Suprapubic skin (tissue), 4 donors: ENCODE results near the gene SKA3. TPM values are rescaled to one million over a fixed set of nuclear protein-coding genes. Genes with fewer than 3 reads are reported as not detected.

Experiments
- DNase-seq, 2 donors: peaks; one replicate each; pipeline ENCODE4 v3.0.0-alpha.2; 2019; ENCODE audit warnings: low spot score in 2 of 2
- H3K27ac ChIP-seq: fragments of 200-600 bp; sonication (generic); one replicate; pipeline ENCODE4 v1.5.1; 2019
- H3K27me3 ChIP-seq: fragments of 200-600 bp; sonication (generic); one replicate; pipeline ENCODE4 v1.5.1; 2019
- H3K36me3 ChIP-seq: fragments of 200-600 bp; sonication (generic); one replicate; pipeline ENCODE4 v1.5.1; 2019
- H3K4me1 ChIP-seq: fragments of 200-600 bp; sonication (generic); one replicate; pipeline ENCODE4 v1.5.1; 2019
- H3K4me3 ChIP-seq: fragments of 200-600 bp; sonication (generic); one replicate; pipeline ENCODE4 v1.5.1; 2019; ENCODE audit warnings: mild to moderate bottlenecking
- H3K9me3 ChIP-seq: fragments of 200-600 bp; sonication (generic); one replicate; pipeline ENCODE4 v1.5.1; 2019
- CTCF ChIP-seq, 2 donors: fragments of 200-600 bp in 1 of 2; fragments of 450-650 bp in 1 of 2; sonication (generic) in 1 of 2; IDR thresholded peaks; one replicate each; pipeline ENCODE4 v1.5.1; 2016 to 2019; ENCODE audit warnings: antibody characterized with exemption in 2 of 2, mild to moderate bottlenecking in 1 of 2, moderate library complexity in 1 of 2
- EP300 ChIP-seq: sonication (generic); formaldehyde crosslinking; IDR thresholded peaks from one replicate; pipeline ENCODE4 v1.6.1; 2017; ENCODE audit warnings: antibody characterized with exemption
- POLR2A ChIP-seq, 2 donors: fragments of 450-650 bp; IDR thresholded peaks; one replicate each; pipeline ENCODE4 v1.6.1; 2017; ENCODE audit warnings: antibody characterized with exemption in 2 of 2, mild to moderate bottlenecking in 2 of 2, moderate library complexity in 2 of 2
- POLR2AphosphoS5 ChIP-seq, 3 donors: sonication (generic); formaldehyde crosslinking; IDR thresholded peaks; one replicate each; pipeline ENCODE4 v1.6.1; 2017; ENCODE audit warnings: antibody characterized with exemption in 3 of 3
- WGBS: methylation state at CpG from one replicate; pipeline ENCODE4 v1.1.5; 2018; 5-methylcytosine and 5-hydroxymethylcytosine counted together
- total RNA-seq, 4 donors: library from RNA; depleted of rRNA; stranded (reverse); fragments of >200 nt; gene quantifications; one replicate each; pipeline ENCODE4 v1.1.0, GENCODE V29; 2016

SKA3 gene
- total RNA-seq, 4 donors from 2014 or later, result 0.95 to 3.0 (median 2.2) TPM

- Histone ChIP-seq H3K27me3 (no peaks in the 10 kb centered on the region), H3K36me3 (no peaks in the 10 kb centered on the region), H3K27ac (no peak overlapping the region), H3K4me1 (no peaks in the 10 kb centered on the region), H3K4me3 (no peak overlapping the region), H3K9me3 (no peaks in the 10 kb centered on the region)
- WGBS, result 86% methylated on average over 4 of the region's 4 CpGs
- TF ChIP-seq POLR2AphosphoS5 (IDR thresholded peaks at IDR 0.05) (no peak), EP300 (no peak), CTCF (IDR thresholded peaks at IDR 0.05) (no peak), POLR2A (IDR thresholded peaks at IDR 0.05) (no peak)
- DNase-seq, result no peak
Observed at GRCh38 chr13:21164631-21165030, 11.7 kb downstream of the SKA3 start.

DNA sequence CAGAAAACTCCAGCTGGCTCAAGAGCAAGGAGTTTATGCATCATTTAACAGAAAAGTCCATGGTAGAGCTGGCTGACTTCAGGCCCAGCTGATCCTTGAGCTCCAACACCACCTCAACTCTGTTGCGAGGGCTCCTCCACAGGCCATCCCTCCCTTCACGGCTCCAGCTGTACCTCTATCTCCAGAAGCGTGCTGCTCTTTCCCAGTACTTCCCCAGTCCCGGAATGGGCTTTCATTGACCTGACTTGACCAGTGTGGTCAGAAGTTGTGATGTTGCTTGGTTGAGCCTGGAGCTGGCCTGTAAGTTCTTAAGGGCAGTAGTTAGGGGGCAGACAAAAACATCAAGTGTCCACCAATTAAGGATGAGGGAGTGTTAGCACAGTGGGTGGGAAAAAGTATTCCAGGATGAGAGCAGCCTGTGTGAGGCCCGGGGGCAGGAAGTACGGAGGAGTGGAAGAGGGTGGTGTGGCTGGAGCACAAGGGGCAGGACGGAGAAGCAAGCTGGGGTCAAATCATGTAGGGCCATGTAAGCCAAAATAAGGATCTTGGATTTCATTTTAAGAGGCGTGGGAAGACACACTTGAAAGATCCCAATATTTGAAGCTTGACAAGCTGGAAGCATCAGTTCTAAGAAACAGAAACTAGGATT lies 24.0 kb downstream of the SKA3 start:
- peaks cover 20% of the 10 kb centered on the region for H3K36me3 ChIP-seq
- no peaks in the 10 kb centered on the region for H3K9me3 ChIP-seq
- no peak for TF ChIP-seq POLR2AphosphoS5 (IDR thresholded peaks at IDR 0.05)
- WGBS, result 84% methylated on average over 8 of the region's 8 CpGs
- H3K27me3 ChIP-seq, result no peaks in the 10 kb centered on the region
- no peak overlapping the region for H3K27ac ChIP-seq
- H3K4me1 ChIP-seq, result no peaks in the 10 kb centered on the region
- H3K4me3 ChIP-seq, result no peak overlapping the region
- no peak for DNase-seq

DNA sequence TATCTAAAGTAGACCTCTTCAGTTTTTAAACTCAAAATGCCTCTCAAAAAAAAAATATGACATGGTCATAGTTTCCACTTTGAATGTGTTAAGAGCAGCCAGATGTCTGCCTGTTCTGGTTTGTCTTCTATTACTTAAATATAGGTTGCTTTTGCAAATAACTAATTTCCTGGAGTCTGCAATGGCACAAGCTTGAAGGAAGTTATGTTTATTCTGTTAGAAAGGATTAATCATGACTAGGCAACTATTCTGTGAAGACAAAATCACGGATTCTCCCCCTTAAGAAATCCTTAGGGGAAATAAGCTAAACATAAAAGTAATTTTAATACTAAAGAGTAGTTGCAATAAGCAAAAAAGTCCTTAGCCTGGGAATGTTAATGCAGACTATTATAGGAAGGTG lies 26.3 kb downstream of the SKA3 start:
- no peak for TF ChIP-seq EP300
- no peak for TF ChIP-seq POLR2A (IDR thresholded peaks at IDR 0.05)
- TF ChIP-seq POLR2AphosphoS5 (IDR thresholded peaks at IDR 0.05), result no peak
- TF ChIP-seq CTCF (IDR thresholded peaks at IDR 0.05), result no peak
- peaks cover 32% of the 10 kb centered on the region for H3K36me3 ChIP-seq
- no peaks in the 10 kb centered on the region for H3K27me3 ChIP-seq
- no peak overlapping the region for H3K27ac ChIP-seq
- no peaks in the 10 kb centered on the region for H3K4me1 ChIP-seq
- no peak overlapping the region for H3K4me3 ChIP-seq
- no peak for DNase-seq
- WGBS, result 73% methylated on average over 1 of the region's 1 CpG
- no peaks in the 10 kb centered on the region for H3K9me3 ChIP-seq

DNA sequence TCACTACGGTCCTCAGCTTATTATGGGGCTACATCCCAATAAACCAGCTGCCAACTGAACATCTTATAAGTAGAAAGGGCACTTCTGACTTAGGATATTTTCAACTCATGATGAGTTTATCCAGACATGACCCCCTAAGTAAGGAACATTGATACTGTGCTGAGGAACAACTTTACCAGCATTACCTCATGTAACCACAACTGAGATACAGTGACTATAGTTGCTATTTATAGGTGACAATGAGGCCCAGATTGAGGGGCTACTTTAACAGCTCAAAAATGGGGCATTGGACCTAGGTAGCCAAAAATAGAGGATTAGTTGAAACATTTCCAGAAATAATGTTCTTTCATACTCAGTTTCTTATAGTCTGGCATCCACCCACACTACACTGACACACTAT lies 26.8 kb downstream of the SKA3 start:
- peaks cover 32% of the 10 kb centered on the region for H3K36me3 ChIP-seq
- DNase-seq, result no peak
- H3K27me3 ChIP-seq, result no peaks in the 10 kb centered on the region
- WGBS, result 71% methylated on average over 1 of the region's 1 CpG
- H3K9me3 ChIP-seq, result no peaks in the 10 kb centered on the region
- TF ChIP-seq POLR2AphosphoS5 (IDR thresholded peaks at IDR 0.05) (no peak), POLR2A (IDR thresholded peaks at IDR 0.05) (no peak), EP300 (no peak), CTCF (IDR thresholded peaks at IDR 0.05) (no peak)
- no peak overlapping the region for H3K27ac ChIP-seq
- H3K4me3 ChIP-seq, result no peak overlapping the region
- no peaks in the 10 kb centered on the region for H3K4me1 ChIP-seq

DNA sequence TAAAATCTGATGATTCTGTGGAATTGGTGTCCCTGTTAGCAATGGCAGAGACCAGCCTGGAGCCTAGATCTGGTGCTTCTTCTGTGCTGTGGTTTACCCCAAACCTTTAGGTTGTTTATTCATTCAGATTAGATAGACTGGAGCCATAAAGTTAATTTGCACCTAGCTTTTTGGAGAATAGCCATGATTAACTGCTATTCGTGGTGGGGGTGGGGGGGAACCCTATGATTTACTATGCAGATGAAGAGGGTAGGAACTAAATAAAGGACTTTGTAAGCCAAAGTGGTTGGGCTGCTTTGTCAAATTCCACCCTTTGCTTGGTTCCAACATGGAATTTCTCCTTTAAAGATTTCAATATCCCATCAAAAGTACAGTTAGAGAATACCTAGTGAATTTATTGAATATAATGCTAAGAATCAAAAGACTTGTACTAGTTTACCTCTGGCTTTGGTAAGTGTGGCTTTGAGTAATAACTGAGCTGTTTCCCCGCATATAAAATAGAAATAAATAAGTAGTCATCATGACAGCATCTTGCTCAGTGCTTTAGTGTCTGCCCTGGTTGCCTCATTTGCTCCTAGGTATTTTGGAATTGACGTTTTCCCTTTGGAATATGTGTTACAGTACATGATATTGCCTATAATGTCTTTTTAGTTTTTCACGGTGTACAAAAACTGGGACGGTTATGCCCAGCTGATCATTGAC lies 27.6 kb downstream of the SKA3 start:
- H3K4me1 ChIP-seq, result peaks cover 3% of the 10 kb centered on the region
- no peaks in the 10 kb centered on the region for H3K27me3 ChIP-seq
- TF ChIP-seq POLR2A (IDR thresholded peaks at IDR 0.05) (no peak), EP300 (no peak), POLR2AphosphoS5 (IDR thresholded peaks at IDR 0.05) (no peak), CTCF (IDR thresholded peaks at IDR 0.05) (no peak)
- peaks cover 32% of the 10 kb centered on the region for H3K36me3 ChIP-seq
- no peak overlapping the region for H3K4me3 ChIP-seq
- no peaks in the 10 kb centered on the region for H3K9me3 ChIP-seq
- no peak overlapping the region for H3K27ac ChIP-seq
- DNase-seq, result no peak
- 69% methylated on average over 5 of the region's 5 CpGs for WGBS
